HG03558 (cell line): ENCODE results near the gene SPDEF.

ENCODE experiments used
- ATAC-seq: cut with Tn5 transposase; IDR thresholded peaks from one replicate; pipeline ENCODE4 v1.9.1; 2021; ENCODE audit warnings: moderate number of reproducible peaks; ENCODE audit not compliant: unreplicated experiment; ENCODE audit errors: extremely low read depth

The SPDEF gene

DNA sequence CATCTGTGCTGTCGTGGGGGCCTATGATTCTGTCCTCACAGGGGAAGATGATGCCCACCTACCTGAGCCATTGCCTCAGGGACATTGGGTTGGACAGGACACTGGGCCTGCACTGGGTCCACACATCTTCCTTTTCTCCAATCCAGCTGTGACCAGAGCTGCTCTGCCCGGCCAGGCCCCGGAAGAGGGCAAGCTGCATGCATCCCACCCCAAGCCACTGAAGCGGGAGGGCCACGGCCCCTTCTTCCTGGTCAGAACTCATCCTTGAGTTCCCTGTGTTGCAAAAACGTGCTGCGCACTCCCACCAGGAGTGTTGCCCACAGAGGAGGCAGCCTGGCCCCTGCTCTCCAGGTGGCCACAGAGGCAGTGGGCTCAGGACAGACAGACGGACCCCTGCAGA lies 38.2 kb downstream of the SPDEF start:
- ATAC-seq: no peak

DNA sequence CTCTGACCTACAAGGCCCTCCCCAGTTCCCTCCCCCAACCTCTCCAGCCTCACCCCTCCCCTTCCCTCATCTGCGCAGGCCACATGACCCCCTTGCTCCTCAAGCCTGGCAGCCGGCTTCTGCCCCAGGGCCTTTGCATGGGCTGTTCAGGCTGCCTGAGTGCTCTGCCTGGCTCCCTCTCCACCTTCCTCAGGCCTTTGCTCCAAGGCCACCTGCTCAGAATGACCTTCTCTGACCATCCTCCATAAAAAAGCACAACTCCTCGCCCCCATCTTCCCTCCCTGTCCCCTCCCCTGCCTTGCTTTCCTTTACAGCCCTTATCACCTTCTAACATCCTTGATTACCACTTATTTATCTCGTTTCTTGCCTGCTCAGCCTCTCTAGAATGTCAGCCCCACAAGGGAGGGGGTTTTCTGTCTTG lies 38.7 kb downstream of the SPDEF start:
- no peak for ATAC-seq

DNA sequence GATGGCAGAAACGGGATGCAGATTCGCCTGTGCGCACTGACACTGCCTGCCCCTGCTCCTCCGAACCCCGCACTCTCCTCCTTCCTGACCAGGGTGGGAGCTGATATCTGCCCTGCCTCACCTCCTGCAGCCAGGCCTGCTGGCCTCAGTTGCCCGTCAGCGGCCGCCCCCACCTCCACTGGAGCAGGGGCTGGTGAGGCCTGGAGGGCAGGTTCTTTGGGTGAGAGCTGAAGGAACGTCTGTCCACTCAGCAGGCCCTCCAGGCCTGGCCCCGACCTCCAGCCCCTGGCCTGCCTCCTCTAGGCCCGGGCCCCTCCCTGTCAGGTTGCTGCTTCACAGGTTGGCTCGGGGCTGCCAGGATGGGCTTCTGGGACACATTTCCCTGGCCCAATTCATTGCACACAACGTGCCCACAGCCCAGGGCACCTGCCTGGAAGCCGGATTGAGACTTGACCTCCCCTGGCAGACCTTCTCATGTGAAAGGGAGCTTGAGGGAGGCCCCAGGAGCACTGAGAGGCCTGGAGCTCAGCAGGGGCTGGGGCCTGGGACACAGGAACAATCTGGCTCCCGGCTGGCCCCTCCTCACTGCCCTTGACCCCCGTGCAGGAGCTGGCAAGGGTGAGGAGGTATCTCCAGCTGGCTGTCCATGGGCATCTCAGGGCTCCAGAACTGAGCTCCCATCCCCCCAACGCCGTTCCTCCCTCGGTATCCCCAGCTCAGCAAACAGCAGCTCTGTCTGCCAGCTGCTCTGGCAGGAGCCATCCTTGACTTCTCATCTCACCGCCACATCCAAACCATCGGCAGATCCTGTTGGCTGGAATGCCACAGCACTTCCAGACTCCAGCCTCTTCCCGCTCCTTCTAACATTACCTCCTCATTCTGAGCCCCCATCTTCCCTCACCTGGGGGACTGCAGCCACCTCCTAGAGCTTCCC lies 39.5 kb downstream of the SPDEF start:
- ATAC-seq: no peak

DNA sequence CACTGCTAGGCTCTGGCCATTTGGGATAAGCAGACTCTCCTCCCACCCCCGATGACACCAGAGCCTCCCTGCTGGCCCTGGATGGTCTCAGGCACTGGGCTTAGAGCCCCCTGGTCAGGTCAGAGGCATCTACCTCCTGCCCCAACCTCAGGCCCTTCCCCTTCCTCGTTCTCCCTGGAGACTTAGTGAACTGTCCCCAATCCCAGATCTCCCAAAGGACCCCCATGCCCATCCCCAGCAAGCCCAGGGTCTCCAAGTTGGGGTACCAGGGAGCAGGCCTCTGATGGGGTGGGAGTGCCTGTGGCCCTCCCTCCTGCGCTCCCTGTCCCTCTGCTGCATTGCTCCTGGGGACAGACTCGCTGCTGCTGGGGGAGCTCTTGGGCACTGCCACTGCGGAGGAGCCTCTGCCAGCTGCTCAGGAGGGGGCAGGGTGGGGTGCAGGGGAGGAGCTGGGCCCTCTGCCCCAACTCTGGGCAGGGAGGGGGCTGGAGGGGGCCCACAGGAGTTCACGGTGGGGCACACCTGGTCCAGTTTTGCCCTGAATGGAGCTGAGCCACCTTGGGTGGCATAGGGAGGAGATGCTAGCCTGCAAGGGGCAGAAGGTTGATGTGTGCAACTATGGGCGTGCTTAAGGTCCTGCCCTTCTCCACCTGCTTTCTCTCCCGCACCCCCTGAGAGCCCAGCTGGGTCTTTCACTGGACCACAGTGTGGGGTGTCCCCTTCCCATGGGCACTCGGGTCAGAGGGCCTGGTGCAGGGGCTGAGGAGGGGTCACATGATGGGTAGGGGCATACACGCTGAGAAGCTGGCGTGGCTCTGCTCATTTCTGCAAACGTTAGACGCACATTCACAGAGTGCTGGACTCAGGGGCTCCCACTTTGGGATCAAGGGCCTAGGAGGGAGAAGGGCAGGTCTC lies 40.4 kb downstream of the SPDEF start:
- ATAC-seq: no peak

DNA sequence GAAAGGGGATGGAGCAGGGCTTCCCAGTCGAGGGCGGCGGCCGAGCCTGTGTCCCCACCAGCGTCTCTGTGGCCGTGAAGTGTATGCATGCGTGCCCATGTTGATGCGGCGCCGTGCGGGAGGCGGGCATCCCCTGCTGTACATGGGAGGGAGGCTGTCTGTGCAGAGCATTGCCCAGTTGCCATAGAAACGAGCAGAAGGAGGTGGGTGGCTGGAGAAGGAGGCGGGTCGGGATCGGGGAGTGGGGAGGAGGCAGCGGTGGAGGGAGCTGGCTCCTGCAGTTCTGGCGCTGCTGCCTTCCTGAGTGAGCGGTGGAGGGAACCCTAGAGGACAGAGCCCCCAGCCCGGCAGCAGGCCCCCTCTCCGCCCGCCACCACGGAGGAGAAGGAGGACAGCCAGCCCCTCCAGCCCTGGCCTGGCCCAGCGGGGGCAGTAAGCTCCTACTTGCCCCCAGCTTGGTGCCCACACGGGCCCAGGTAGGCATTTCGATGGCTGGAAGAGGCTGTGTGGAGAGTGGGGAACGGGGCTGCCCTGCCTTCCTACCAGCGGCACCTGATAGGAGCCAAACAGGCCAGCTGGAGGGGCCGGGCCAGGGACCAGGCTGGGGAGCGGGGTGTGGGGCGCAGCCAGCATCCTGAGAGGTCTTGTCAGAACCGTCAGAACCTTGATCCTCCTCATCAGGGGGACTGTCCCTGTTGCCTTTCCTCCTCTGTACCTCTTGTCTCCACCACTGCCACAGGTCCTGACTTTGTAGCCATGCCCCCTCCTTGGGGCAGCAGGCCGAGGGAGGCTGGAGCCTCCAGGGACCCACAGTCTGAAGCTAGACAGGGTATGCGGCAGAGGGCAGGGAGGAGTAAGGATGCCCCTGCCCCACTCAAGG lies 41.3 kb downstream of the SPDEF start:
- no peak for ATAC-seq

DNA sequence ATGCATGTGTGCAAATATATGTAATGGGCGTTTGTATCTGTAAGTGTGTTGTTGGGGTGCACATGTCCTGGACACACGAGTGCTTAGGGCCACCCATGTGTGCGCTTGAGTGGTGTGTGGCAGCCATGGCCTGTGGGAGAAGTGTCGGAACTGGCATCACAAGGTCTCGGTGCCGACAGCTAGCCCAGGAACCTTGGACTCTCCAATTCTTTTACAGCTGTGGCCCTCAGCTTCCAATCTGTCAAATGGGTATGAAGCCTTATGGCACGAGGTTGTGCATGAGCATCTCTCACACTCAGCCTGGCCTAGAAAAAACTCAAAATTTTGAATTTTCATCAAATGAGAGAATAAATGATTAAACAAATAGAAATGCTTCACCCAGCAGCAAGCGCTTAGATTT lies 42.0 kb downstream of the SPDEF start:
- no peak for ATAC-seq

DNA sequence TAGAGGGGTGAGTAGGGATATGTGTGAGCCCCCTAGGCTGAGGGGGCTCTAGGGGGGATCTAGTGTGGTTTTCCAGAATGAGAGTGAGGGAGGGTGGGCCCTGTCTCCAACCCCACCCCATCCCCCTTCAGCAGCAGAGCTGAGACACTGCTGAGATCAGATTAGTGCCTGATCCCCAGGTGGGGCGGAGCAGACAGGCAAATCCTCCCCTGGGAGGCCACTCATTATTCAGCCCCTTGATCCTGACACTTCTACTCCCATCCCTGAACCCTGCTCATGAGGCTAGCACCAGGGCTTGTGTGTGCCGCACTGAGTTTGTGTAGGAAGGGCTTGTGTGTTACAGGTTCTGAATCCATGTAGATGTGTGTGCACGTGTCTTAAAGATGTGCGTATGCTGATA lies 42.5 kb downstream of the SPDEF start:
- no peak for ATAC-seq

DNA sequence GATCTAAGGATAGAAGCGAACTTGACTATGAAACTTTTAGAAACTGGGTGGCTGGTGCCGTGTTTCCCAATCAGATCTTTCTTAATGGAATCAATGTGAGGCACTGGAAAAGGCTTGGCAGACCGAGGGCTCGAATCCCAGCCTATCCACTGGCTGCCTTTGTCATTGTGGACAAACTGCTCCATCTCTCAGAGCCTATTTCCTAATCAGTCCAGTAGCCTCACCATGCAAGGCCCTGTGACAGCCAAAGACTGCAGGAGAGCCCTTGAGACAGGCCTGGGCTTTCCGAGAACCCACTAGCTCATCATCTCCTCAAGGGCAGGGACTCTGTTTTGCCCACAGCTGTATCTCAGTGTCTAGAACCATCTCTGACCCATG lies 43.4 kb downstream of the SPDEF start:
- no peak for ATAC-seq

DNA sequence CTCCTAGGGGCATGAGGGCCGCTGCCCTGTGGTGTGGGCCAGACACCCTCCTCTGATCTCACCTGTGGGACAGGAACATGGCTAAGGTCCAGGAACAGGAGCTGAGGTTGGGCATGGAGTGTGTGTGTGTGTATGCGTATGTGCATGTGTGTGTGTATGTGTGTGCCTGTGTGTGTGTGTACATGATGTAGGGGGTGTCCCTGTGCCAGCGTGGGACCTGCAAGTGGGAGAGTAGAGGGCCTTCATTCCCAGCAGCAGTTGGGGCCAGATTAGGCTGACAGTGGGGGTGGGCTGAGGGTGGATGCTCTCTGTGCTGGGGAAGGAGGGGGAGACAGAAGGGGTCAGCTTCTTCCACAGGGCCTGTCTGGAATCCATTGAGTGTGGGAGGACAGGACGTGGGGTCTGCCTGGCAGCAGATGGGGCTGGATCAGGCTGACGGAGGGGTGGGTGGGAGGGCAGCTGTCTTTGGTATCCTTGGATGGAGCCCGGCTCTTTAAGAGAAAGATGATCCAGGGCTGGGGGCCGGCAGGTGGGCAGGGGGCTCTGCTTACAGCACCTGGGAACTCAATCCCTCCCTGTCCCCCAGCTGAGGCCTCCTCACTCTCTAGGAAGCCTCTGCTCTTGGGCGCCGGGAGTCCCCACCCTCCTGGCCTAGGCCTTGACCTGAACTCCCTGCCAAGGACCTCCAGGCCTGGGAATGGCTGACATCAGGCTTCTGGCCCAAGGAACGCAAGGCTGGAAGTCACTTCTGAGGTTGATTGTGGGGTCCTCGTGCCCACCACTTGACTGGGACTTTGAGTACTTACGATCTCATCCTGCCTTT lies 44.0 kb downstream of the SPDEF start:
- ATAC-seq: no peak

DNA sequence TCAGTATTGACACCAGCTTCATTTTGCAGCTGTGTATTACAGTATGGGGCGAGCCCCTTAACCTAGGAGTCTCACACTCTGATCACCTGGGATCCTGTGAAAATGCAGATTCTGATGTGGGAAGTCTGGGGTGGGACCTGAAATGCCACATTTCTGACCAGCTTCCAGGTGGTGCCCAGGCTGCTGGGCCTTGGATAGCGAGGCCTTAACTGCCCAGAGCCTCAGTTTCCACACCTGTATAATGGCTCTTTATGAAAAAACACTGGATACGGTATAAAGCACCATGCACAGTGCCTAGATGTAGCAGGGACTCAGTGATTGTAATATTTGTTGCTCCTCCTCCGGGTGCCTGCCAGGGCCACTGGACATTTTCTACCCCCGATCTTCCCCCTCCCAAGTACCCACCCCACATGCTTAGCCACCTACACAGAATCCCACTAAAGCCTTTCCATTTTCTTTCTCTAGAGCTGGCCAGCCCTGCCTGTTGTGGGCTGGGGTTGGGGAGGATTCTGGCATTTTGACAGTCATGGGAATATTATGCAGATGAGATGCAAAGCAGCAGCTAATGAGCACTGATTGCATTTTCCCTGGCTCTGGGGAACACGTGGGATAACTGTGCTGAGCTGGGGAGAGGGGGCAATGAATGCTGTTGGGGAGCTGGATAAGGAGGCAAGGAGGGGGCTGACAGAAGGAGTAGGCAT lies 44.8 kb downstream of the SPDEF start:
- no peak for ATAC-seq

DNA sequence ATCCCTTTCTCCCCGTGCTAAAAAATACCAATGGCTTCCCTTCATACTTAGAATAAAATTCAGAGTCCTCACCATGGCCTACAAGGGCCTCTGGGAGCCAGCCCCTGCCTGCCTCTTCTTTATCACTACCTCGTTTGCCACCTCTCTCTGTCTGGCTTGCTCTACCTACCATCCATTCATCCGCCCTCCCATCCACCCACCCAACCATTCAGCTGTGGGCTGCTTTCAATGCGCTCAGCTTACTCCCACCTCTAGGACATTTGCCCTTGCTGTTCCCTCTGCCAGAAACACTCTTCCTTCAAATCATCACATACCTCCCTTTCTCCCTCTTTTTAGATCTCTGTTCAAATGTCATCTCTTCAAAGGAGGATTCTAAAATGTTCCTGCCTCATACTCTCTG lies 45.8 kb downstream of the SPDEF start:
- ATAC-seq: no peak

DNA sequence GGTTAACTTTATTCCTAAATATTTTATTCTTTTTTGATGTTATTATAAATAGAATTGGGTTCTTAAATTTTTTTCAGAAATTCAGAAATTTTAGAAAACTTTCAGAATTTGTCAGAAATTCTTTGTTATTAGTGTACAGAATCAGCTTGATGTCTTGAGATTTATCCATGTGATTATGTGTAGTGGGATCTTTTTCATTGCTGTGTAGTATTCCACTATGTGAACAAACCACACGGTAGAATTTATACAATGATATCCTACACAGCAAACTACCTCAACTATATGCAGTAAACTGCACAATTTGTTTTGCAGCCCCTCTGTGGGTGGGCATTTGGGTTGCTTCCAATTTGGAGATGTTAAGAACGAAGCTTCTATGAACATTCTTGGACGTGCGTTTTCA lies 46.3 kb downstream of the SPDEF start:
- no peak for ATAC-seq

DNA sequence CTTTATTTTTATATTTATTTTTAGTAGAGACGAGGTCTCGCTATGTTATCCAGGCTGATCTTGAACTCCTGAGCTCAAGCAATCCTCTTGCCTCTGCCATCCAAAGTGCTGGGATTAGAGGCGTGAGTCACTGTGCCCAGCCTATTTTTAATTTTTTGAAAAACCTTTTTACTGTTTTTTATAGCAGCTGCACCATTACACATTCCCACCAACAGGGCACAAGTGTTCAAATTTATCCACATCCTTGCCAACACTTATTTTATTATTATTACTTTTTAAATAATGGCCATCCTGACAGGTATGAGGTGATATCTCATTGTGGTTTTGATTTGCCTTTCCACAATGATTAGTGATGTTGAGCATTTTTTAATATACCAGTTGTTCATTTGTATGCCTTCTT lies 47.7 kb downstream of the SPDEF start:
- no peak for ATAC-seq

DNA sequence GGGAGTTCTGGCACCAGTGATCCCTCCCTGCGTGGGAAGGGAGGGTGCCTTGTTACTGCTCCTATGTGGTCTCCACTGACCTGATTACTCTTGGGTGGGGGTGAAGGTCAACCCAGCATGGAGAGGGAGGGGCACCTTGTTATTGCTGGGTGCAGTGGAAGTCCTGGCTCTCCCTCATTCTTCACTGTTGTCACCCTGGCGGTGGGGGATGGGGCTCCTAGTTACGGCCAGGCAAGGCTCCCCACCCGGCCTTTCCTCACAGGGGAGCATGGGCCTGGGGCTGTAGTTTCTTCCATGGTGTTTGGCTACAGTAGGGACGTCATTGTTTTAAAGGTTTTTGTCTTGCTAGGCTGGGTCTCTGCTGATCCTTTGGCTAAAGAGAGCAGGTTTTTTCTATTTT lies 49.4 kb downstream of the SPDEF start:
- ATAC-seq: no peak

DNA sequence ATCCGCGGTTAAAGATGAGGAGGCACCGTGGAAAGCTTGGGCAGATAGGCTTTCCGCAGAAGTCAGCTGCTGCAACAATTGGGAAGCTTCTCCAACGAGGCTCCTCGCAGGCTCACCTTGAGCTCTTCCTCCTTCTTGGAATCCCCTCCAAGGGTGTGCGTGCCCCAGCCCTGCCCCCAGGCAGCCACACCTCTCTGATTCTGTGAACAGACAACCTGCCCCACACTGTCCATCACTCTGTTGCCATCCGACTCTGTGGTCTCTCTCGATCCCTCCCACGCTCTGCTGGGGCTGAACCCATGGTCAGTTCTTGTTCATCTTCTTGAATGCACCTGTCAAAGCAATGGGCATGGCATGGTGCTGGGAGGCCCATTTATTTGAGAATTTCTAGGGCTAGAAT lies 58.7 kb downstream of the SPDEF start:
- ATAC-seq: no peak

DNA sequence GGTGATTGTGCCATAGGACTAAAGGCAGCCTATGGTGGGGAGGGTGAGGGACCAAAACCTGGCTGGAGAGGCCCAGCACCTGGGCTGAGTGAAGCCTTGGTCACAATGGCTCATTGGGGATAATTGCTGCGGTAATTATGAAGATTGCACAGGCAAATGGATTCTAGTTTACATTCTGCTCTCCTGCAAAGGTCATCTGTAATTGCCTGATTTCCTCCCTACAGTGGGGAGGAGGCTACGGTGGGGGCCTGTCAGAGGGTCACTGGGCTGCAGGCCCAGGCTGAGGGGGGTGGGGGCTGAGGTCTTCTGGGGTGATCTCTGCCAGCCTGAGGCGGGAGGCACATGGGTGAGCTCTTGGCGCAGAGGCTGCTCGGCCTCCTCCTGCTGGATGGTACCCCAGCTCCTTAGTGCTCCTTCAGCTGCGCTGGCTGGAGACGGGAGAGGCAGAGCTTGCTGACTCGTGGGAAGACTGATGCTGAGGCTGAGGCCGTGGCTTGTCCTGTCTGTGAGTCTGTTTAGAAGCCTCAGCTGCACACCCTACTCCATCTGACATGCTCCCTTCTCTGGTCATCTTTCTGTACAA lies 59.9 kb downstream of the SPDEF start:
- ATAC-seq: no peak

DNA sequence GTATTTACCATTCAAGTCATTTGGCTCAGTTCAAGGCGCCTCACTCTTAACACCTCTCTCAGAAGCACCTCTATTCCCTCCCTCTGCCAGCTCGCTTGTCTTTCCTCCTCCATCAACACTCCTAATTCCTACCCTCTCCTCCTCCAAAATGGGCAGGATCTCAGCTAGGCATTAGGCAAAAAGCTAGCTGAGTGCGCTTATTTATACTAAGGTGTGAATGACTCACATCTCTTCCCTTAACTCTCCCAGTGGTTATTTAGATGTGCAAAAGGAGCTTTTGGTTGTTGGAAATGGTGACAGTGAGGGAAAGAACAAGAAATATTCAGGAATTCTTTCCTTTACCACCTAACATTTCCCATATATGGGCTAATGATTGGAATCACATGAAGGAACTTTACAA lies 61.2 kb downstream of the SPDEF start:
- ATAC-seq: no peak

DNA sequence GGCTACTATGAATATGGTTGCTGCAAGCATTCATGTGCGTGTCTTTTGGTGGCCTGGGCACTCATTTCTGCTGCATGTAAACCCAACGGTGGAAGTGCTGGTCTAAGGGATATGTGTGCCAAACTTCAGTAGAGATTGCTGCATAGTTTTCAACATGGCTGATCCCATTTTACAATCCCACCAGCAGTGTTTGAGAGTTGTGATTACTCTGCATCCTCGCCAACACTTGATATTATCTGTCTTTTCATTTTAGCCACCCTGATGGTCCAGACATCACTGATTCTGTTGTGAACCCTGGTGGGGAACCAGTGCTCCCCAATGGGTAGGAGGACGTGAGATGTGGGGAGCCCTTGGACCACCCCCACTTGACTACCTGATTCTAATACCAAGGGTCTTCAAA lies 62.8 kb downstream of the SPDEF start:
- no peak for ATAC-seq

DNA sequence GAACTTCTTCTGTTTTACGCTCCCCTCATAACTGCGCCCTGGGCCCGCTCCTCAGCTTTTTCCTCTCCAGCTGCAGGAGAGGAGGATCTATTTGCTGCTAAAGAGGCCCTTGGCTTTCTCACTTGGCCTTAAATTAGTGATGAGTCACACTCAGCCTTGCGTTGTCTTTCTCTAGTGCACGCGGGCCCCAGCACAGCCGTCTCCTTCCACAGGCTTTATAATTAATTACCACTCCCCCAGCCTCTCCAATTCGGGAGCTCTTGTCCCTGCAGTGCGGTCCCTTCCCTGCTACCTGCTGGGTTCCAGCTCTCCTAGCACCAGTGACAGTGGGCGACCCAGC lies 65.1 kb downstream of the SPDEF start:
- ATAC-seq: no peak
